Mesenchymal stem cell (in vitro differentiated cells and primary cell): ENCODE measurements around the gene PRF1. TPM values are rescaled to one million over a fixed set of nuclear protein-coding genes. Genes with fewer than 3 reads are reported as not detected.
A peak's percentile ranks its signal among the peaks of the same experiment; 100 is the strongest.

Source experiments
- DNase-seq: peaks from one replicate; pipeline ENCODE4 v3.0.0-alpha.2; 2013
- H2AFZ ChIP-seq: one replicate; pipeline ENCODE4 v1.6.1; 2013; ENCODE audit warnings: low read depth, mild to moderate bottlenecking, control low read depth, inconsistent platforms, low read length, moderate library complexity
- H2AK5ac ChIP-seq: 2 replicates; pipeline ENCODE4 v1.6.1; 2013; ENCODE audit warnings: low read length, moderate library complexity, mild to moderate bottlenecking, inconsistent platforms; ENCODE audit not compliant: severe bottlenecking
- H2BK120ac ChIP-seq: one replicate; pipeline ENCODE4 v1.6.1; 2013; ENCODE audit warnings: low read depth, mild to moderate bottlenecking, inconsistent platforms, low read length, moderate library complexity
- H2BK12ac ChIP-seq, 2 experiments: one replicate each; pipeline ENCODE4 v1.6.1; 2013; ENCODE audit warnings: inconsistent platforms in 2 of 2, low read length in 2 of 2, mild to moderate bottlenecking in 2 of 2, moderate library complexity in 2 of 2, control low read depth in 1 of 2
- H2BK15ac ChIP-seq: one replicate; pipeline ENCODE4 v1.6.1; 2013; ENCODE audit warnings: mild to moderate bottlenecking, low read depth, inconsistent platforms; ENCODE audit not compliant: poor library complexity, severe bottlenecking
- H2BK5ac ChIP-seq: 2 replicates; pipeline ENCODE4 v1.6.1; 2013; ENCODE audit warnings: low read depth, mild to moderate bottlenecking, low read length, control low read depth, inconsistent platforms; ENCODE audit not compliant: poor library complexity, severe bottlenecking
- H3K14ac ChIP-seq, 2 experiments: one replicate each; pipeline ENCODE4 v1.6.1; 2013; ENCODE audit warnings: inconsistent platforms in 2 of 2, low read length in 2 of 2, control low read depth in 1 of 2, mild to moderate bottlenecking in 1 of 2, moderate library complexity in 1 of 2
- H3K18ac ChIP-seq, 2 experiments: one replicate each; pipeline ENCODE4 v1.6.1; 2013; ENCODE audit warnings: inconsistent platforms in 2 of 2, low read length in 2 of 2, control low read depth in 1 of 2, low read depth in 1 of 2, mild to moderate bottlenecking in 1 of 2
- H3K23ac ChIP-seq, 2 experiments: one replicate each; pipeline ENCODE4 v1.6.1; 2013; ENCODE audit warnings: inconsistent platforms in 2 of 2, low read length in 2 of 2, mild to moderate bottlenecking in 2 of 2, moderate library complexity in 2 of 2, control low read depth in 1 of 2
- H3K27ac ChIP-seq: 2 replicates; pipeline ENCODE4 v1.5.1; 2013; ENCODE audit warnings: mild to moderate bottlenecking, moderate library complexity, low read length, control low read depth, inconsistent platforms; ENCODE audit not compliant: poor library complexity, severe bottlenecking
- H3K27me3 ChIP-seq, 2 experiments: 2 replicates each; pipeline versions ENCODE4 v1.6.1 to v1.7.0; 2013; ENCODE audit warnings: low read length in 2 of 2, mild to moderate bottlenecking in 2 of 2, moderate library complexity in 2 of 2, control low read depth in 1 of 2, inconsistent platforms in 1 of 2; ENCODE audit not compliant: control insufficient read depth in 1 of 2, insufficient read depth in 1 of 2
- H3K36me3 ChIP-seq, 2 experiments: 2 replicates each; pipeline versions ENCODE4 v1.6.1 to v1.7.0; 2013; ENCODE audit warnings: low read length in 2 of 2, control low read depth in 1 of 2, inconsistent platforms in 1 of 2, low read depth in 1 of 2, mild to moderate bottlenecking in 1 of 2; ENCODE audit not compliant: insufficient read depth in 2 of 2, control insufficient read depth in 1 of 2
- H3K4ac ChIP-seq, 2 experiments: one replicate each; pipeline ENCODE4 v1.6.1; 2013; ENCODE audit warnings: inconsistent platforms in 2 of 2, low read length in 2 of 2, mild to moderate bottlenecking in 2 of 2, moderate library complexity in 2 of 2, control low read depth in 1 of 2, low read depth in 1 of 2
- H3K4me1 ChIP-seq: 2 replicates; pipeline ENCODE4 v1.6.1; 2013; ENCODE audit warnings: low read depth, low read length, control low read depth; ENCODE audit not compliant: control insufficient read depth, insufficient read depth
- H3K4me2 ChIP-seq: 2 replicates; pipeline ENCODE4 v1.6.1; 2013; ENCODE audit warnings: low read length, mild to moderate bottlenecking, inconsistent platforms; ENCODE audit not compliant: poor library complexity, severe bottlenecking
- H3K4me3 ChIP-seq, 2 experiments: 2 replicates each; pipeline versions ENCODE4 v1.5.1 to v1.7.0; 2013; ENCODE audit warnings: low read length in 2 of 2, mild to moderate bottlenecking in 2 of 2, control low read depth in 1 of 2, low read depth in 1 of 2; ENCODE audit not compliant: insufficient read depth in 1 of 2
- H3K79me1 ChIP-seq: replicated peaks from 2 replicates; pipeline ENCODE4 v1.6.1; 2013; ENCODE audit warnings: mild to moderate bottlenecking, control low read depth, low read length, inconsistent platforms; ENCODE audit not compliant: poor library complexity, severe bottlenecking
- H3K9ac ChIP-seq: 2 replicates; pipeline ENCODE4 v1.7.0; 2013; ENCODE audit warnings: mild to moderate bottlenecking, low read length, moderate library complexity
- H3K9me3 ChIP-seq: 2 replicates; pipeline ENCODE4 v1.7.0; 2013; ENCODE audit warnings: mild to moderate bottlenecking, low read length; ENCODE audit not compliant: control insufficient read depth
- H4K8ac ChIP-seq: one replicate; pipeline ENCODE4 v1.6.1; 2013; ENCODE audit warnings: inconsistent platforms, mild to moderate bottlenecking, low read length, moderate library complexity
- H4K91ac ChIP-seq: one replicate; pipeline ENCODE4 v1.6.1; 2013; ENCODE audit warnings: mild to moderate bottlenecking, low read length, inconsistent platforms
- WGBS: methylation state at CpG from one replicate; pipeline ENCODE4 v1.1.7; 2013; ENCODE audit warnings: mixed read lengths; 5-methylcytosine and 5-hydroxymethylcytosine counted together
- polyA plus RNA-seq, 2 experiments: library from polyadenylated mRNA; stranded (reverse); fragments of 200-250 nt; gene quantifications; one replicate each; pipeline ENCODE4 v1.2.3, GENCODE V29; 2013

PRF1 gene
- polyA plus RNA-seq (2013, experiment 1 of 2): not detected
- not detected for polyA plus RNA-seq (2013, experiment 2 of 2)

DNA sequence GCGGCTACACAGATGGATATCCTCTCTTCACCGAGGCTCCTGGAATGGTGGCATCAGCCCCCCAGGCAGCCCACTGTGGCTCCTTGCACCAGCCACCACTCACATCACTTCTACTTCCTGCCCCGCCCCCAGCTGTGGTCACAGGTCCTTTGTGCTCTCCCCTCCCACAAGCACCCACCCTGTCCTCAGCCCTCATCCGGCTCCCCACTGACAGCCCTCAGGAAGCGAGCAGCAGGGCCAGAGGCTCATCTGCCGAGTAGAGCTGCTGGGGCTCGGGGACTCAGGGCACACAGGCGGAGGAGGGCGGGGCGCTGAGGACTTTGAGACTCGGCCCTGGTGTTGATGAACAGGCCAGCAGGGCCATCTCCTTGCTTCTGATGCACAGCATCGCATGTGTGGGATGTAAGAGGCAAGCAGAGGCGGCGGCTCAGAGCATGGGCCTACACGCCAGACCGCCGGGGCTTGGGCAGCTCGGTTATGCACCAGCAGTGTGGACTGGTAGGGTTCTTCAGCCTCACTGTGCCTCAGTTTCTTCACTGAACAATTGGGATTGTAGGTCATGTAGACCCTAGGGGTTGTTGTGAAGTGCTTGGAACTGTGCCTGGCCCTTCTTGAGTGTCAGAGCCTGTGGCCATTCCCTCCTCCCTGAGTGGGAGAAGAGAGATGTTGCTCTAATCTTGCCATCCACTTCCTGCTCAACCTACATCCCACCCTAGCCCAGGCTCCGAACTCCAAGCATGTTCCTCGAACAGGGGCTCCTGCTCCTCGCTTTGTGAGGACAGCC, at the start of gene PRF1:
Gene PRF1 (minus strand): TSS at position 77 of the 784 bp plus-strand sequence. CDS start 1,839 bp downstream, outside the sequence.
- 88% methylated on average over 21 of the region's 21 CpGs for WGBS
- no peak for DNase-seq
- no peak within 1 kb of the TSS for H2BK15ac ChIP-seq

DNA sequence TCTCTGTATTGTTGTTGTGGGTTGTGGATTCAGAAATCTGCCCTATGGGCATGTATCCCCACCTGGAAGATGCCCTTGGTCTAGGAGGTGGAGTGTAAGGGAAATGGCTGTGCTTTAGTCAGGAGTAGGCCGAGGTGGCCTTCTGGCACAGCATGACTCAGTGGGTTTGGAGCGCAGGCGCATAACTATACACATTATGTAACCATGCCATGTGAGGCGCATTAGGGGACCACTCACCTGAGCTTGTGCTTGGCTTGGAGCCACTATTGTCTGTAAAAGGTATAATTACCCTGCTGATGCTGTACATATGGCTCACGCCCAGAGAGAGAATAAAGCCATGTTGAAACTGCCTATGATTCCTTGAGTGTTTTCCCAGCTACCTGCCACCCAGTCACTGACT, 49.1 kb upstream of the PRF1 start:
- 92% methylated on average over 3 of the region's 5 CpGs for WGBS
- no peak for DNase-seq
- Histone ChIP-seq H4K8ac (no peak overlapping the region), H2BK12ac (no peak overlapping the region), H3K18ac (no peak overlapping the region), H3K14ac (no peak overlapping the region), H3K9me3 (peaks cover 9% of the 10 kb centered on the region), H3K27ac (peak overlapping the region; percentile 98), H2BK120ac (no peak overlapping the region), H3K27me3 (no peaks in the 10 kb centered on the region), H3K4me2 (no peak overlapping the region), H3K23ac (no peak overlapping the region), H2BK5ac (peak overlapping the region; percentile 11), H3K9ac (no peak overlapping the region), H3K36me3 (peaks cover 0 to 7% of the 10 kb centered on the region in 2 experiments), H3K4me3 (no peak overlapping the region), H4K91ac (no peak overlapping the region), H3K4ac (peak overlapping the region in 1 of 2 experiments; percentile 13), H3K79me1 (no peaks in the 10 kb centered on the region), H3K4me1 (peaks cover 15% of the 10 kb centered on the region), H2AK5ac (peak overlapping the region; percentile 94), H2AFZ (no peak overlapping the region), H2BK15ac (no peak overlapping the region)

More for the DNA sequence above, at the start of gene PRF1:
- Histone ChIP-seq H3K4me2 (no peak within 1 kb of the TSS), H3K27ac (no peak within 1 kb of the TSS), H3K4ac (no peak within 1 kb of the TSS), H3K23ac (no peak within 1 kb of the TSS), H3K4me1 (peaks cover 2% of the 10 kb centered on the region), H3K9me3 (no peaks in the 10 kb centered on the region), H2AK5ac (no peak within 1 kb of the TSS), H3K4me3 (no peak within 1 kb of the TSS), H3K27me3 (peaks cover 0 to 4% of the 10 kb centered on the region in 2 experiments), H3K18ac (no peak within 1 kb of the TSS), H2BK5ac (no peak within 1 kb of the TSS), H2BK12ac (no peak within 1 kb of the TSS), H3K9ac (no peak within 1 kb of the TSS), H3K36me3 (peaks cover 0 to 4% of the 10 kb centered on the region in 2 experiments), H3K79me1 (no peaks in the 10 kb centered on the region), H2BK120ac (no peak within 1 kb of the TSS), H4K8ac (no peak within 1 kb of the TSS), H3K14ac (no peak within 1 kb of the TSS), H2AFZ (no peak within 1 kb of the TSS), H4K91ac (no peak within 1 kb of the TSS)

DNA sequence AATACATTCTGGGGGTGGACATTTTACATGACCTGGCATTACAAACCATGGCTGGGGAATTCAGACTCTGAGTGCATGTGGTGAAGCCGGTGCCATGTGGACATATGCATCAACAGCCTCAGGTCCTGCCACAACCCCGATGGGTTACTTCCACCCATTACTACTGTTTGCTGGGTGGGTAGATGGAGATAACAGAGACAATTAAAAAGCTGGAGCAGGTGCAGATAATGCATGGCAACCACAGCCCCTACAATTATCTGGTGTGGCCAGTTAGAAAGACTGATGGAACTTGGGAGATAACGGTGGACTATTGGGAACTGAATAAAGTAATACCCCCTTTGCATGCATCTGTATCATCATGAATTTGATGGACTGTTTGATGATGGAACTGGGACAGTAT, 48.2 kb upstream of the PRF1 start:
- H3K23ac ChIP-seq: no peak overlapping the region
- no peak overlapping the region for H2BK15ac ChIP-seq
- no peak overlapping the region for H3K27ac ChIP-seq
- H3K79me1 ChIP-seq: no peaks in the 10 kb centered on the region
- H3K4me3 ChIP-seq: no peak overlapping the region
- no peak overlapping the region for H3K14ac ChIP-seq
- no peaks in the 10 kb centered on the region for H3K27me3 ChIP-seq
- H3K4me2 ChIP-seq: no peak overlapping the region
- H3K9me3 ChIP-seq: peaks cover 9% of the 10 kb centered on the region
- no peak overlapping the region for H2AK5ac ChIP-seq
- H3K4ac ChIP-seq: no peak overlapping the region
- WGBS: 100% methylated on average over 2 of the region's 3 CpGs
- no peak overlapping the region for H2BK5ac ChIP-seq
- H3K9ac ChIP-seq: no peak overlapping the region
- no peak overlapping the region for H2AFZ ChIP-seq
- H3K18ac ChIP-seq: no peak overlapping the region
- H4K8ac ChIP-seq: no peak overlapping the region
- no peak overlapping the region for H2BK120ac ChIP-seq
- H2BK12ac ChIP-seq: no peak overlapping the region
- peaks cover 0 to 7% of the 10 kb centered on the region in 2 experiments for H3K36me3 ChIP-seq
- H3K4me1 ChIP-seq: peaks cover 15% of the 10 kb centered on the region
- H4K91ac ChIP-seq: no peak overlapping the region
- DNase-seq: no peak

DNA sequence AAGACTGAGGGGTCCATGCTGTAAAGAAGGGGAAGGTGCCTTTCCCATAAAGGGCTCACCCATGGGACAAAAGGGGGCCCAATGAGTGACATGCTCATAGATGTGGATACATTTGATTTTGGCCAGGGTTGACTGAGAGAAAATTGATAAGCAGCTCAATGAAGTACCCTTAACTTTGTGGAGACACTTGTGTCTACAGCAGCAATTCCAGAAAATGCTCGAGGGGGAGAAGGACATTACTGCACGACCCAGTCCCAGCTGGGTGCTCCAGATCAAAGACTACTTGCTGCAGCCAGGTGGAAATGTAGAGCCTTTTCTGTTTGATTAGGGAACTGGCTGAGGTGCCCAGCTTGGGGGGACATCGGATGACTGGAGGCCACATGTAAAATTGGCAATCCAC, 47.6 kb upstream of the PRF1 start:
- Histone ChIP-seq H3K36me3 (peaks cover 0 to 7% of the 10 kb centered on the region in 2 experiments), H2AK5ac (peak overlapping the region; percentile 48), H4K8ac (no peak overlapping the region), H3K4me2 (no peak overlapping the region), H3K14ac (no peak overlapping the region), H2BK120ac (no peak overlapping the region), H3K27ac (no peak overlapping the region), H3K23ac (no peak overlapping the region), H2BK15ac (no peak overlapping the region), H3K9me3 (peaks cover 9% of the 10 kb centered on the region), H3K4ac (no peak overlapping the region), H3K79me1 (no peaks in the 10 kb centered on the region), H3K9ac (no peak overlapping the region), H3K18ac (no peak overlapping the region), H2AFZ (no peak overlapping the region), H3K4me3 (no peak overlapping the region), H2BK5ac (no peak overlapping the region), H3K4me1 (peaks cover 13% of the 10 kb centered on the region), H3K27me3 (no peaks in the 10 kb centered on the region), H4K91ac (no peak overlapping the region), H2BK12ac (no peak overlapping the region)
- DNase-seq: no peak
- 74% methylated on average over 3 of the region's 3 CpGs for WGBS
